GM18519 (cell line): ENCODE data around the gene SYPL1.

Experiments
- ATAC-seq: cut with Tn5 transposase; IDR thresholded peaks from one replicate; pipeline ENCODE4 v1.9.1; 2021; ENCODE audit warnings: mild to moderate bottlenecking, moderate library complexity; ENCODE audit not compliant: unreplicated experiment, low FRiP score

SYPL1 gene

GRCh38 chr7:106054156-106054910, 57.8 kb downstream of the SYPL1 start:
- no peak for ATAC-seq

- ATAC-seq: no peak
Measured at GRCh38 chr7:106053109-106053508, 59.0 kb downstream of the SYPL1 start.

GRCh38 chr7:106052681-106053080, 59.4 kb downstream of the SYPL1 start:
- ATAC-seq: no peak

- ATAC-seq: no peak
Measured at GRCh38 chr7:106050746-106051117, 61.4 kb downstream of the SYPL1 start.

GRCh38 chr7:106050002-106050745, 61.9 kb downstream of the SYPL1 start:
- no peak for ATAC-seq

- ATAC-seq: no peak
Measured at GRCh38 chr7:106049139-106049752, 62.9 kb downstream of the SYPL1 start.

- no peak for ATAC-seq
Measured at GRCh38 chr7:106048706-106049020, 63.4 kb downstream of the SYPL1 start.

GRCh38 chr7:106047818-106048705, 64.0 kb downstream of the SYPL1 start:
- ATAC-seq: no peak

GRCh38 chr7:106047184-106047583, 64.9 kb downstream of the SYPL1 start:
- ATAC-seq: no peak

GRCh38 chr7:106045586-106045985, 66.5 kb downstream of the SYPL1 start:
- no peak for ATAC-seq

GRCh38 chr7:106045139-106045538, 67.0 kb downstream of the SYPL1 start:
- no peak for ATAC-seq

GRCh38 chr7:106042196-106042611, 69.9 kb downstream of the SYPL1 start:
- ATAC-seq: no peak

- ATAC-seq: no peak
Measured at GRCh38 chr7:106041140-106041717, 70.9 kb downstream of the SYPL1 start.
